ENCODE data around the gene RPH3AL. TPM values are rescaled to one million over a fixed set of nuclear protein-coding genes. Genes with fewer than 3 reads are reported as not detected.

Gene RPH3AL
- total RNA-seq, 1 experiment from 2014 or later = 2.8 TPM

DNA sequence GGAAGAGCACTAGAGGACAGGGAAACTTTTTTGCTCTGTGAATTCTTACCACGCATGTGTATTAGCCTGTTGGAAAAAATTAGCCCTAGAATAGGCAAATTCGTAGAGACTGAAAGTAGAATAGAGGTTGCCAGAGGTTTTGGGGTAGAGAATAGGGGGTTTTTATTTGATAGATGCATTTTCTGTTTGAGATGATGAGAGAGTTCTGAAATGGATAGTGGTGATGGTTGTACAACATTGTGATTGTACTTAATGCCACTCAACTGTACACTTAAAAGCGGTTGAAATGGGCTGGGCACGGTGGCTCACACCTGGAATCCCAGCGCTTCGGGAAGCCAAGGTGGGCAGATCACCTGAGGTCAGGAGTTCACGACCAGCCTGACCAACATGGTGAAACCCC is 163.2 kb downstream of the RPH3AL start:
- Histone ChIP-seq H3K27me3 (ENCODE audit: control insufficient read depth, insufficient read depth, low read length) (peaks cover 4% of the 10 kb centered on the region), H3K36me3 (replicated peaks; ENCODE audit: control insufficient read depth, insufficient read depth, low read length) (no peaks in the 10 kb centered on the region), H3K4me3 (ENCODE audit: insufficient read depth, low read depth, low read length) (no peak overlapping the region)
- no peak for DNase-seq

DNA sequence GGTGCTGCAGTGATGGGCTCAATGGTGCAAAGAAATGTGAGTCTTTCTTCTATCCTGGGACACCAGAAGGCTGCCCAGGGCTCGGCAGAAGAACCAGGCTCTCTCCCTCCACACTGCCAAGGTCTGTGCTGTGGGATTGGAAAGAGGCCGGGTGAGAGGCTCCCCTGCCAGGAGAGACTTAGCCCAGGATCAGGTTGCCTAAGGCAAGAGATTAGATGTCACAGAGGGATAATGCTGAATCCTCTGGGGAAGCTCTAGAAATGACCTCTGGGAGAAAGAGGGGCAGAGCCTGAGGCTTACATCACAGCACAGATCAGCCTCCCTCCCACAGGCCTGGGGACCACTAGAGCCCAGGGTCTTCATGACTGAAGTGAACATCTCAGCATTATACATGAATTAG is 165.5 kb downstream of the RPH3AL start:
- H3K36me3 ChIP-seq (replicated peaks; ENCODE audit: control insufficient read depth, insufficient read depth, low read length) = no peaks in the 10 kb centered on the region
- no peak for DNase-seq
- H3K4me3 ChIP-seq (ENCODE audit: insufficient read depth, low read depth, low read length) = no peak overlapping the region
- peaks cover 22% of the 10 kb centered on the region for H3K27me3 ChIP-seq (ENCODE audit: control insufficient read depth, insufficient read depth, low read length)

- Histone ChIP-seq H3K27me3 (ENCODE audit: control insufficient read depth, insufficient read depth, low read length) (peaks cover 36% of the 10 kb centered on the region), H3K4me3 (ENCODE audit: insufficient read depth, low read depth, low read length) (no peak overlapping the region), H3K36me3 (replicated peaks; ENCODE audit: control insufficient read depth, insufficient read depth, low read length) (no peaks in the 10 kb centered on the region)
- DNase-seq = no peak
Measured at GRCh38 chr17:185445-186138, 167.0 kb downstream of the RPH3AL start.

- H3K4me3 ChIP-seq (ENCODE audit: insufficient read depth, low read depth, low read length) = no peak overlapping the region
- peaks cover 55% of the 10 kb centered on the region for H3K27me3 ChIP-seq (ENCODE audit: control insufficient read depth, insufficient read depth, low read length)
- H3K36me3 ChIP-seq (replicated peaks; ENCODE audit: control insufficient read depth, insufficient read depth, low read length) = no peaks in the 10 kb centered on the region
- DNase-seq = no peak
Measured at GRCh38 chr17:183021-183420, 169.6 kb downstream of the RPH3AL start.

- H3K27me3 ChIP-seq (ENCODE audit: control insufficient read depth, insufficient read depth, low read length) = peaks cover 55% of the 10 kb centered on the region
- peak overlapping the region; percentile 26; the same call in 1 of the 2 replicates for H3K4me3 ChIP-seq (ENCODE audit: insufficient read depth, low read depth, low read length)
- no peaks in the 10 kb centered on the region for H3K36me3 ChIP-seq (replicated peaks; ENCODE audit: control insufficient read depth, insufficient read depth, low read length)
- DNase-seq = peak; percentile 80
Measured at GRCh38 chr17:182050-182751, 170.4 kb downstream of the RPH3AL start.

DNA sequence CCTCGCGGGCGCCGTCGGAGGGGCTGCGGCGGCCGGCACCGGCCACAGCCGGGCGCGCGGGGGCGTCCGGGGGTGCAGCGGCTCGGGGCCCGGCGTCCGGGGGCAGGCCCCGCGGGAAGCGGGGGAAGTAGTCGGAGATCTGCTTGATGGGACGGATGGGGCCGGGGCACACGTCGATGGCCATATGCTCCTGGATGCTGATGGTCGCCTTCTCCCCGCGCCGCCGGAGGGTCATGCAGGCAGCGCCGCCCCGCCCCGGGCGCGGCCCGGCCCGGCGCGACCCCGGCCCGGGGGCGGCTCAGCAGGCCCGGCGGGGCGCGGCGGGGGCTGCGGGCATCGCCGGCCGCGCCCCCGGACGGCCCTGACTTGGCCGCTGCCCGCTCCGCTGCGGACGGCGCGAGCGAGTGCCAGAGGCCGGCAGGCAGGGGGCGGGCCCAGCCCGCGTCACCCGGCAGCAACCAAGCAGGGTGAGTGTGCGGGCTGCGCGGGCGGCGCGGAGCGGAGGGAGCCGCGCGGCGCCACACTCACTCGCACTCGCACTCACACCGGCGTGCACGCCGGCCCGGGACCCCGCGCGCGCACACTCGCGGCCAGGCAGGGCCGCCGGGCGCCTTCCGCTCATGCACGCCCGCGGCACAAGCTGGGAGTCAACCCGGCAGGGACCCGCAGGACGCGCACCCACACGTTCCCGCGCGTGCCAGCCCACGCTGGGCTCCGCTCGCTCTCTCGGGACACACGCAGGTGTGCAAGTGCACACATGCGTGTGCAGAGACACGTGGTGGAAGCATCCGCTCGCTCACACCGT is 171.2 kb downstream of the RPH3AL start, which contains the start of gene DOC2B:
Gene DOC2B, minus strand, starts transcription at position 406 of the 805 bp plus-strand sequence. Its CDS starts 171 bp downstream, at position 235.
- peak; percentile 97 for DNase-seq
- Histone ChIP-seq H3K27me3 (ENCODE audit: control insufficient read depth, insufficient read depth, low read length) (peaks cover 55% of the 10 kb centered on the region), H3K4me3 (ENCODE audit: insufficient read depth, low read depth, low read length) (peak within 1 kb of the TSS; percentile 47), H3K36me3 (replicated peaks; ENCODE audit: control insufficient read depth, insufficient read depth, low read length) (no peaks in the 10 kb centered on the region)

DNA sequence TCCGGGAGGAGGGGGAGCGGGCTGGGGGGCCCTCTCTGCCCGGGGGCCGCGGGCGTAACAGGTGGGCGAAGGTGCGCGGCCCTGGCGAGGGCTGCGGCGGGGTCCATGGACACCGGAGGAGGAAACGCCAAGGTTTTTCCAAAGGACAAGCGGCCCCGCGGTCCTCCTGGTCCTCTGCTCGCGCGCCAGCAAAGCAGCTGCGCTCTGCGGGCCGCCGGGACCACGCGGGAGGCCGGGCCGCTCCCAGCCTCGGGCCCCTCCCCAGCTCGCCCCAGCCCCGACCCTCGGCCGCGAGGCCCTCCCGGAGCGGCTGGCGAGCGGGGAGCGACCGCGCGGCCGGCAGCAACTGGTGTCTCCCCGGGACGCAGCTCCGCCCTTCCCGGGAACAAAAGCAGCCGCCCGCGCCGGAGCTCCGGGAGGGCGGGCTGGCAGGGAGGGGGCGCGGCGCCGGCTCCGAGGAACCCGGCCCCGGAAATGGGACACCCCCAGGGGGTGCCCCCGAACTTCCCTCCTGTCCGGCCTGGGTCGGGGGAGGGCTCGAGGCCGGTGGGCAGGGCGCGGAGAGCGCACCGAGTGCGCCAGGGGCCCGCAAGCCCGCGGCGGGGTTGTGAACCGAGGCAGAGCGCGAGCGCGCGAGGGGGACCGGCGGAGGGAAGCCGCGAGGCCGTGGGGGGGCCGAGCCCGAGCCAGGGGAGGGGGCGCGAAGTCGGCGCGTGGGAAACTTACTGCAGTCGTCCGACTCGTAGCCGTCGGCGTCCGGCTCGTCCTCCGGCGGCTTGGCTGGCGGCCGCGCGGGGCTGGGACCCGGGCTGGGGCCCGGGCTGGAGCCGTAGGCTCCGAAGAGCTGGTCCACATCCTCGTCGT is 172.0 kb downstream of the RPH3AL start:
- Histone ChIP-seq H3K36me3 (replicated peaks; ENCODE audit: control insufficient read depth, insufficient read depth, low read length) (no peaks in the 10 kb centered on the region), H3K4me3 (ENCODE audit: insufficient read depth, low read depth, low read length) (peak overlapping the region; percentile 47), H3K27me3 (ENCODE audit: control insufficient read depth, insufficient read depth, low read length) (peaks cover 55% of the 10 kb centered on the region)
- peak; percentile 89 for DNase-seq

- Histone ChIP-seq H3K4me3 (ENCODE audit: insufficient read depth, low read depth, low read length) (peak overlapping the region; percentile 47), H3K36me3 (replicated peaks; ENCODE audit: control insufficient read depth, insufficient read depth, low read length) (no peaks in the 10 kb centered on the region), H3K27me3 (ENCODE audit: control insufficient read depth, insufficient read depth, low read length) (peaks cover 55% of the 10 kb centered on the region)
- DNase-seq = peak; percentile 84
Measured at GRCh38 chr17:179781-180380, 172.7 kb downstream of the RPH3AL start.

DNA sequence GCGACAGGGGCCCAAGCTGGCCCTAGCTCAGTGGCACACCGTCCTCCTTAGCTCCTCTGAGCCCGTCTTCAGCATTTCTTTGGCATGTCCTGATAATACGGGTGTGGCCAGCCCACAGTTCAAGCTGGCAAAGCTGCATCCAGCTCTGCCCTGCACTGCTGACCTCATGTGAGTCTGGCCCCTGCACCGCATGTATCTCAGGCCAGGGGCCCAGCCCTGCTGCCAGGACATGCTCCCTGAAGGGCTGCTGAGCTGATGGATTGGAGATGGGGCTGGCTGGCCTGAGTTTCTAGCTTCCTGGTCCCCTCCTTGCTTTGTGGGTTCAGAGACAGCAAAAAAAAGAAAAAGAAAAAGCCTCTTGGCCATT is 173.6 kb downstream of the RPH3AL start:
- DNase-seq = no peak
- Histone ChIP-seq H3K4me3 (ENCODE audit: insufficient read depth, low read depth, low read length) (no peak overlapping the region), H3K27me3 (ENCODE audit: control insufficient read depth, insufficient read depth, low read length) (peaks cover 49% of the 10 kb centered on the region), H3K36me3 (replicated peaks; ENCODE audit: control insufficient read depth, insufficient read depth, low read length) (no peaks in the 10 kb centered on the region)

DNA sequence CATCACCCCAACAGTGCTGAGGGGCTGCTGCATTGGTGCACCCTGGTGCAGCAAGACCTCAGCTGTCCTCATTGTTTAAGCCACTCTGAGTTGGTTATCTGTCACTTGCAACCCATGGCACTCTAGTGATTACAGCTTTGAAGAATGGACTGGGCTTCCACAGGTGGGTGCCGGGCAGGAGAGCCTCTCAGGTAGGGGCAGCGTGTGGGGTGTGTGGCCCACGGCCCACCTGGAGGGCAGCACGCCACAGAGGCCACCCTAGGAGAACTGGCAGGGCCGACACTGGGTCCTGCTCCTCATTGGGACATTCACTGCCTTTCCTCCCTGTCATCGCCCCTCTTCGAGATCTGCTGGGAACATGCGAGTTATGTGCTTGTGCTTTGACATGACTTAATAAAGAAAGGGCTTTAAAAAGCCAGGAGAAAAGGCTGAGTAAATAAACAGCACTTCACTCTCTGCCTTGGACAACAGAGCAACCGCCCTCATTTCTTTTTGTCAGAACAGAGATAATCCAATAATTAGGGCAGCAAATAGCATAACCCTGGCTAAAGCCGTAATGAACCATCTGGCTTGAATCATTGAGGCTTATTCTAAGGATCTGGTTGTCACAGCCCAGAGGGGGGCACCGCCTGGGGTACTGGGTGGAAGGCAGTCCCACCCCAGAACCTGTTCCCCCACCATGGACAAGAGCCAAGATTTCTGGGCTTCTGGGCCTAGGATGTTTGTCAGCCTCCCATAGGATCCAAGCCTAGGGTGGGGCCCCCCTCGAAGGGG is 174.1 kb downstream of the RPH3AL start:
- no peaks in the 10 kb centered on the region for H3K36me3 ChIP-seq (replicated peaks; ENCODE audit: control insufficient read depth, insufficient read depth, low read length)
- peaks cover 45% of the 10 kb centered on the region for H3K27me3 ChIP-seq (ENCODE audit: control insufficient read depth, insufficient read depth, low read length)
- H3K4me3 ChIP-seq (ENCODE audit: insufficient read depth, low read depth, low read length) = no peak overlapping the region
- DNase-seq = no peak

GRCh38 chr17:177762-178161 is 174.8 kb downstream of the RPH3AL start:
- no peaks in the 10 kb centered on the region for H3K36me3 ChIP-seq (replicated peaks; ENCODE audit: control insufficient read depth, insufficient read depth, low read length)
- H3K27me3 ChIP-seq (ENCODE audit: control insufficient read depth, insufficient read depth, low read length) = peaks cover 40% of the 10 kb centered on the region
- no peak for DNase-seq
- H3K4me3 ChIP-seq (ENCODE audit: insufficient read depth, low read depth, low read length) = no peak overlapping the region

DNA sequence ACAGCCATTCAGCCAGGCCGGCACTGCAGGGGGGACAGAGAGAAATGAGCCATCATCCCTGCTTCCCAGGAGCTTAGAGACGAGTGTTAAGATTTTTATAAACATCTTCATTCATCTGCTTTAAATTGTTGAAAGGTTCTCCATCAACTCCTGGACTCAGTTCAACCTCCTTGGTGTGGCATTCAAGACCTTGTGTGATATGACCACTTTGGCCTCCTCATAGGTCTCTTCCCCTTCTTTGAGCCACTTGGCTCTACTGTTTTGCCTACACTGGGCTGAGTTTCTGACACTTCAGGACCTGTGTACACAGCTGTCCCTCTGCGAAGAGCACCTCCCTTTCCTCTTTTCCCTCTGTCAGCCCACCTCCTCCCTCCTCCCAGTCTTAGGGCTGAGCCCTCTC is 175.5 kb downstream of the RPH3AL start:
- Histone ChIP-seq H3K36me3 (replicated peaks; ENCODE audit: control insufficient read depth, insufficient read depth, low read length) (no peaks in the 10 kb centered on the region), H3K27me3 (ENCODE audit: control insufficient read depth, insufficient read depth, low read length) (peaks cover 34% of the 10 kb centered on the region), H3K4me3 (ENCODE audit: insufficient read depth, low read depth, low read length) (no peak overlapping the region)
- no peak for DNase-seq

Measured in H7 (cell line).